CD14-positive monocyte (primary cell): Measurements from ENCODE around the gene RMRP. TPM values are rescaled to one million over a fixed set of nuclear protein-coding genes. Genes with fewer than 3 reads are reported as not detected.

ENCODE experiments used
- DNase-seq, 3 donors: peaks; one replicate each; pipeline ENCODE4 v3.0.0-alpha.2; 2011 to 2022
- H2AFZ ChIP-seq: 2 replicates; pipeline ENCODE4 v1.6.0; 2012; ENCODE audit warnings: mild to moderate bottlenecking, low read depth, low read length, inconsistent platforms; ENCODE audit not compliant: insufficient read depth, poor library complexity, severe bottlenecking
- H3K27ac ChIP-seq, 2 donors: 1 replicate in 1 of 2; 2 replicates in 1 of 2; pipeline ENCODE4 v1.5.1; 2012 to 2013; ENCODE audit warnings: low read length in 2 of 2, control low read depth in 1 of 2, inconsistent platforms in 1 of 2, low read depth in 1 of 2, mild to moderate bottlenecking in 1 of 2
- H3K27me3 ChIP-seq, 2 donors: one replicate each; pipeline versions ENCODE4 v1.6.0 to v1.6.1; 2011 to 2013; ENCODE audit warnings: low read length in 2 of 2; ENCODE audit not compliant: control insufficient read depth in 2 of 2, insufficient read depth in 2 of 2
- H3K36me3 ChIP-seq, 2 donors: replicated peaks in 1 of 2; 1 replicate in 1 of 2; 2 replicates in 1 of 2; pipeline versions ENCODE4 v1.5.1 to v1.6.1; 2012 to 2013; ENCODE audit warnings: low read length in 2 of 2, control low read depth in 1 of 2, inconsistent platforms in 1 of 2, mild to moderate bottlenecking in 1 of 2; ENCODE audit not compliant: insufficient read depth in 2 of 2, control insufficient read depth in 1 of 2
- H3K4me1 ChIP-seq, 2 donors: 1 replicate in 1 of 2; 2 replicates in 1 of 2; pipeline versions ENCODE4 v1.5.1 to v1.6.1; 2012 to 2013; ENCODE audit warnings: low read length in 2 of 2, control low read depth in 1 of 2, inconsistent platforms in 1 of 2, mild to moderate bottlenecking in 1 of 2, moderate library complexity in 1 of 2; ENCODE audit not compliant: insufficient read depth in 2 of 2, control insufficient read depth in 1 of 2
- H3K4me2 ChIP-seq: replicated peaks from 2 replicates; pipeline ENCODE3; 2012; ENCODE audit warnings: low read length, moderate library complexity, mild to moderate bottlenecking; ENCODE audit not compliant: poor library complexity, severe bottlenecking; ENCODE audit errors: extremely low read depth
- H3K4me3 ChIP-seq, 3 experiments: fragments of 200-600 bp in 1 of 3; sonication (generic) in 1 of 3; replicated peaks in 1 of 3; 1 replicate in 2 of 3; 2 replicates in 1 of 3; pipeline ENCODE4 v1.5.1; 2011 to 2013; ENCODE audit warnings: low read length in 3 of 3, mild to moderate bottlenecking in 3 of 3, control low read depth in 2 of 3, low read depth in 2 of 3, inconsistent platforms in 1 of 3, moderate library complexity in 1 of 3
- H3K79me2 ChIP-seq: 2 replicates; pipeline ENCODE4 v1.6.0; 2012; ENCODE audit warnings: mild to moderate bottlenecking, control low read depth, inconsistent platforms, low read length, moderate library complexity; ENCODE audit not compliant: insufficient read depth
- H3K9ac ChIP-seq: 2 replicates; pipeline ENCODE4 v1.6.0; 2017; ENCODE audit warnings: low read length, mild to moderate bottlenecking; ENCODE audit not compliant: insufficient read depth, poor library complexity, severe bottlenecking
- H3K9me3 ChIP-seq, 2 donors: replicated peaks in 1 of 2; 1 replicate in 1 of 2; 2 replicates in 1 of 2; pipeline versions ENCODE4 v1.5.1 to v1.6.1; 2012 to 2013; ENCODE audit warnings: low read length in 2 of 2, control low read depth in 1 of 2; ENCODE audit not compliant: control insufficient read depth in 1 of 2, insufficient read depth in 1 of 2
- H4K20me1 ChIP-seq: 2 replicates; pipeline ENCODE4 v1.6.0; 2012; ENCODE audit warnings: mild to moderate bottlenecking, low read length, control low read depth, moderate library complexity; ENCODE audit not compliant: insufficient read depth
- H3K27ac Mint-ChIP-seq, 7 donors: one replicate each; pipeline ENCODE4 v1.8.0; 2020; ENCODE audit warnings: mild to moderate bottlenecking in 7 of 7, mixed read lengths in 7 of 7, moderate library complexity in 6 of 7, inconsistent platforms in 2 of 7
- H3K27me3 Mint-ChIP-seq, 3 donors: one replicate each; pipeline ENCODE4 v1.8.0; 2021 to 2022; ENCODE audit warnings: low read depth in 3 of 3, mild to moderate bottlenecking in 3 of 3, mixed read lengths in 3 of 3, moderate library complexity in 3 of 3, inconsistent platforms in 1 of 3
- H3K36me3 Mint-ChIP-seq, 2 donors: one replicate each; pipeline ENCODE4 v1.8.0; 2020; ENCODE audit warnings: mixed read lengths in 2 of 2, inconsistent platforms in 1 of 2, mild to moderate bottlenecking in 1 of 2
- H3K4me1 Mint-ChIP-seq: one replicate; pipeline ENCODE4 v1.8.0; 2020; ENCODE audit warnings: mild to moderate bottlenecking, mixed read lengths
- H3K4me3 Mint-ChIP-seq, 2 donors: one replicate each; pipeline ENCODE4 v1.8.0; 2020; ENCODE audit warnings: mild to moderate bottlenecking in 2 of 2, mixed read lengths in 2 of 2, moderate library complexity in 1 of 2
- H3K9me3 Mint-ChIP-seq, 7 donors: one replicate each; pipeline ENCODE4 v1.8.0; 2020 to 2022; ENCODE audit warnings: mixed read lengths in 7 of 7, mild to moderate bottlenecking in 6 of 7, moderate library complexity in 6 of 7, inconsistent platforms in 2 of 7
- WGBS: methylation state at CpG from one replicate; pipeline ENCODE4 v1.1.5; 2013; ENCODE audit warnings: missing lambda C conversion rate; ENCODE audit not compliant: insufficient coverage; 5-methylcytosine and 5-hydroxymethylcytosine counted together
- intact Hi-C, 2 donors: fragments of 100-400 bp; cut with micrococcal nuclease; formaldehyde crosslinking; loops; one replicate each; pipeline versions ENCODE4 v1.15.0 to v1.15.1; 2023
- polyA plus RNA-seq, 3 donors: library from polyadenylated mRNA; depleted of rRNA in 1 of 3; unstranded in 2 of 3; stranded (reverse) in 1 of 3; fragments of 300-500 nt in 2 of 3; fragments of >200 nt in 1 of 3; fragmentation: Illumina TruSeq in 2 of 3; gene quantifications; 1 replicate in 2 of 3; 2 replicates in 1 of 3; pipeline ENCODE4 v1.2.3, GENCODE V29; 2012 to 2021
- TF ChIP-seq, protein P1 (sequence below): fragments of 200-600 bp; IDR thresholded peaks from one replicate; pipeline ENCODE4 v1.8.0; 2022; ENCODE audit warnings: antibody characterized with exemption, mild to moderate bottlenecking

Gene RMRP
- polyA plus RNA-seq, 3 donors = 13.3 TPM; not detected in 2

DNA sequence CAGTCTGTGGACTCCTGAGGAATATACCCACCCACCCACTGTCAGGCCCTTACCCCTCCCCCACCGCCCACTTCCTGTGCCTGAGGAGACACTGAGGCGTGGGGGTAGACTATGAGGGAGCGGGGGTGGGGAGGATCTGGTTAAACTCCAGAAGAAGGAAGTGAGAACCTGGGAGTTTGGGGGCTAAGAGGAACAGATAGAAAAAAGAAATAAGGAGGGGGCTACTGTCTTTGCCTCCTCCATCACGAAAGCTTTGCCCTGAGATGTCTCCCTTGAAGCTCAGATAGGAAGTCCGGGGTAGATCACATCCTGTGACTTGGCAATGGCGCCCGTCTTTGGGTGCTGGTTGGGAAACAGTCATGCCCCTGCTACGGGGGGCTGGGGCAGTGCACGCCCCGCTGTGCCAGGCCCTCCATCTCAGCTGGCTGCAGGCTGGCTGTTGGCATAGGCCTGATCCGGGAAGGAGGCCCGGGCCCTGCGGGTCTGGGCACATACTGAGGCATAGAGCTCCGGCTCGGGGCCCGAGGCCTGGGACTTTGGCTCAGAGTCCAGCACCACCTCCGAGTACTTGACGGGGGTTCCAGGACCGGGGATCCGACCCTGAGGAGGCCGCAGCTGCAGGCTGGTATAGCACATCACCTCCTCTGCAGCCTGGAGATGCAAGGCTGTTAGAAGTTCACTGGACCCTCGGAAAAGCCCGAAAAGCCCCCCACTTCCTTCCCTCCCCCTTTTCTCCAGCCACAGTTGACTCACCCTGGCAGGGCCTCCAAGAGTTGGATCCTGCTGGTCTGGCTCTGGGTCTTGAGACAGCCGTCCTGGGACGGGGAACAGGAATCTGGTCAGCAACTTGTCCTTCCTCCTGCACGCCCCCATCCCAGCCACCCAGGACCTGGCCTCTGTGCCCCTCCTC, 8.1 kb downstream of the RMRP start:
- TF ChIP-seq, protein P1, sequence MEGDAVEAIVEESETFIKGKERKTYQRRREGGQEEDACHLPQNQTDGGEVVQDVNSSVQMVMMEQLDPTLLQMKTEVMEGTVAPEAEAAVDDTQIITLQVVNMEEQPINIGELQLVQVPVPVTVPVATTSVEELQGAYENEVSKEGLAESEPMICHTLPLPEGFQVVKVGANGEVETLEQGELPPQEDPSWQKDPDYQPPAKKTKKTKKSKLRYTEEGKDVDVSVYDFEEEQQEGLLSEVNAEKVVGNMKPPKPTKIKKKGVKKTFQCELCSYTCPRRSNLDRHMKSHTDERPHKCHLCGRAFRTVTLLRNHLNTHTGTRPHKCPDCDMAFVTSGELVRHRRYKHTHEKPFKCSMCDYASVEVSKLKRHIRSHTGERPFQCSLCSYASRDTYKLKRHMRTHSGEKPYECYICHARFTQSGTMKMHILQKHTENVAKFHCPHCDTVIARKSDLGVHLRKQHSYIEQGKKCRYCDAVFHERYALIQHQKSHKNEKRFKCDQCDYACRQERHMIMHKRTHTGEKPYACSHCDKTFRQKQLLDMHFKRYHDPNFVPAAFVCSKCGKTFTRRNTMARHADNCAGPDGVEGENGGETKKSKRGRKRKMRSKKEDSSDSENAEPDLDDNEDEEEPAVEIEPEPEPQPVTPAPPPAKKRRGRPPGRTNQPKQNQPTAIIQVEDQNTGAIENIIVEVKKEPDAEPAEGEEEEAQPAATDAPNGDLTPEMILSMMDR = no peak
- no peaks in the 10 kb centered on the region for H3K36me3 ChIP-seq
- peak overlapping the region in 2 of 7 donors; percentile 26 to 48 for H3K27ac Mint-ChIP-seq
- peak overlapping the region; percentile 55 to 59 for H3K4me3 Mint-ChIP-seq
- H3K9me3 ChIP-seq = no peaks in the 10 kb centered on the region
- H3K36me3 Mint-ChIP-seq = no peaks in the 10 kb centered on the region
- WGBS = 51% methylated on average over 20 of the region's 26 CpGs
- H4K20me1 ChIP-seq = no peaks in the 10 kb centered on the region
- peak in 1 of 3 donors; percentile 22 for DNase-seq
- H3K79me2 ChIP-seq = peaks cover 11% of the 10 kb centered on the region
- H3K4me1 Mint-ChIP-seq = peaks cover 51% of the 10 kb centered on the region
- no peak overlapping the region for H3K9ac ChIP-seq
- peaks cover 0 to 5% (median 0%) of the 10 kb centered on the region in 3 donors for H3K27me3 Mint-ChIP-seq
- peaks cover 51 to 71% of the 10 kb centered on the region in 2 donors for H3K4me1 ChIP-seq
- H3K9me3 Mint-ChIP-seq = peaks cover 0 to 1% (median 0%) of the 10 kb centered on the region in 7 donors
- no peaks in the 10 kb centered on the region for H3K27me3 ChIP-seq
- H3K27ac ChIP-seq = no peak overlapping the region
- intact Hi-C loops = loop anchor here (5.0 to 10.0 kb wide), 3 partner anchors 45 to 163 kb away; partner anchors contain the start of gene SPAG8 (in 1 of the 2)
- H3K4me2 ChIP-seq = peak overlapping the region; percentile 64
- peak overlapping the region in 1 of 3 experiments; percentile 53 for H3K4me3 ChIP-seq
- H2AFZ ChIP-seq = peak overlapping the region; percentile 81

DNA sequence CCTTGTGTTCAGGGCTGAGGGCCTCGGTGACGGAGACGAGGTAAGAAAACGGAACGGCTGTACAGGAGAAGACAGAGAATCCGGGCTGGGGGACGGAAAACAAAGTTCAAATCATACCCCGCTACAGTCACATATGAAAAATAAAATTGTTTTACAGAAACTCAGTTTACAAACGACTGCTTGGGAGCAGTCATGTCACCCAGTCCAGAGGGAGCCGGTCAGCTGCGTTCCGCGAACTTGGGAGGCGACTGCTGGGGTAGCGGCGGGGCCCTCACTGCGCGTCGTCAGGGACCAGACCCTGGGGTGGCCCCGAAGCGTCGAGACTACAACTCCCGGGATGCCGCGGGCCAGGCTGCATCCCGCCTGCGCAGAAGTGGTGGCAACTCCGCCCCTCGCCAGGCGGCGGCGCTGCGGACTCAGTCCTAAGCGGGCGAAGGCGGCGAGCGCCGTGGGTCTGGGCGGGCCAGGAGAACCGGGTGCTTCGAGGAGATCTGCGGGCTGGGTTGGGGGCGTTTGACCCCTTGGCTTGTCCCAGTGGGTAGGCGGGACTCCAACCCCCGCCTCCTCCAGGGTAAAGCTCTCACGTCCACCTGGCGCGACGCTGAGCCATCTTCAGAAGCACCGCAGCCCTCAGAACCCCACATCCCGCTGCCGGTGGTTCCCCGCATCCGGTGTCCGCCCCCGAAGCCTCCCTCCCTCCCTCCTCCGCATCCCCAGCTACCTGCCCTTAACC, 11.1 kb downstream of the RMRP start:
- H3K36me3 Mint-ChIP-seq = peaks cover 3% of the 10 kb centered on the region in 2 donors
- Histone ChIP-seq H3K4me2 (peak overlapping the region; percentile 94), H3K9me3 (no peaks in the 10 kb centered on the region), H3K79me2 (peaks cover 14% of the 10 kb centered on the region), H3K4me1 (peaks cover 57 to 78% of the 10 kb centered on the region in 2 donors), H3K27ac (peak overlapping the region; percentile 89 to 94), H3K27me3 (no peaks in the 10 kb centered on the region), H4K20me1 (no peaks in the 10 kb centered on the region), H3K9ac (peak overlapping the region; percentile 80), H2AFZ (peak overlapping the region; percentile 78), H3K4me3 (peak overlapping the region; percentile 65 to 81 (median 71)), H3K36me3 (no peaks in the 10 kb centered on the region)
- peaks cover 0 to 8% (median 0%) of the 10 kb centered on the region in 3 donors for H3K27me3 Mint-ChIP-seq
- H3K27ac Mint-ChIP-seq = peak overlapping the region; percentile 94 to 99 (median 98)
- intact Hi-C loops = loop anchor here (1.0 to 10.0 kb wide), 4 partner anchors 11 to 166 kb away; partner anchors contain the start of gene SPAG8 (in 1 of the 2)
- H3K4me1 Mint-ChIP-seq = peaks cover 71% of the 10 kb centered on the region
- peak overlapping the region; percentile 92 to 99 for H3K4me3 Mint-ChIP-seq
- H3K9me3 Mint-ChIP-seq = peaks cover 0 to 1% (median 0%) of the 10 kb centered on the region in 7 donors
- under 1% methylated on average over 47 of the region's 58 CpGs for WGBS
- TF ChIP-seq, protein P1 = peak; percentile 97
- peak; percentile 89 to 91 (median 90) for DNase-seq
